HuH-7.5 (cell line): ENCODE measurements around the gene OLFML2B.
"Not testable (repeated sequence)": the region's sequence is repeated elsewhere in the genome, so short reads cannot be mapped to it uniquely, and the experiment has no call there.

Source experiments
- DNase-seq: peaks from one replicate; pipeline ENCODE4 v3.0.0; 2011; ENCODE audit warnings: low spot score

OLFML2B gene

GRCh38 chr1:162023547-162024501 is at the start of gene OLFML2B:
TSS of gene OLFML2B (minus strand) at chr1:162023869. CDS start at chr1:162023430, 439 bp downstream.
- DNase-seq = peak; percentile 58

DNA sequence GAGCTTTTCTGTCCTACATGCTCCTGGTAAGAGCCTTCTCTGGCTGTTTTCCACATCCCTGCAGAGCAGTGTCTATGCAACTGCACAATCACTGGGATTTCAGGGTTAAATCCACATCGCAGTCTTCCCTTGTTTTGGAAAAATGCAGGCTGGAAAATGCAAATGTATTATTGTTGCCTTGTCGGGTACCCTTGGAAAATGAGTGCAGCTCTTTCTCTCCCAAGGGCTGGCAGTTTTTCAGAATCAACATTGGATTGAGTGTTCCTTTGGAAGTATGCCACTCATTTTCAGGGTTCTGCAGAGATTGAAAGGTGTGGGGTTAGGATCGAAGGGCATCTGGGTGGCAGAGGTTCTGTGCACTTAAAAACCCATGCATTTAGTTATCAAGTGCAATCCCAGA is 49.1 kb upstream of the OLFML2B start:
- no peak for DNase-seq

- DNase-seq = no peak
Measured at GRCh38 chr1:162070825-162071224, 47.2 kb upstream of the OLFML2B start.

DNA sequence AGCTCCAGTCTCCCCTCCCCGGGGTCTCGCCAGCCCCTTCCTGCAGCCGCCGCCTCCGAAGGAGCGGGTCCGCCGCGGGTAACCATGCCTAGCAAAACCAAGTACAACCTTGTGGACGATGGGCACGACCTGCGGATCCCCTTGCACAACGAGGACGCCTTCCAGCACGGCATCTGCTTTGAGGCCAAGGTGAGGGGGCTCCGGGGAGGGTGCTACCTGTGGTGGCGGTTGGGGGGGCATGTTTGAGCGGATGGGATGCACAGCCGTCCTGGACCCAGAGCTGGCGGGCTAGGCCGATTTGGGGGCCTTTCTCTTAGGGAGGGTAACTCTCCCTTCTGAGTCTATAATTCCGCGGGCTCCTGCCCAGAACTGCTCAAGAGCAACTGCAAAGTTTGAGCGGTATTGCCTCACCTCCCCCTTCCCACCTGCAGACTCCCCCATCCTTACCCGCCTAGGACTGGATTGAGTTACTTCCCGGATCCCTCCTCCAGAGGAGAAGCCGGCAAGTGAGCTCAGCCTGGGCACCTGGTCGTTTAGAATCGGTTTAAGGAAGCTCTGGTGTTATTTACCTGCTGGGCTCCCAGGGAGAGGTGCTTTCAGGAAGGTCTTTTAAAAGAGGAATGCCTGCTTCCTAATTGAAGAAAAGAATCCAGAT is 46.6 kb upstream of the OLFML2B start:
- DNase-seq = no peak

GRCh38 chr1:162069334-162070093 is 45.8 kb upstream of the OLFML2B start, which contains the start of gene NOS1AP:
TSS of gene NOS1AP (plus strand) at chr1:162069691. CDS start at chr1:162070178, 487 bp downstream.
- peak; percentile 66 for DNase-seq

DNA sequence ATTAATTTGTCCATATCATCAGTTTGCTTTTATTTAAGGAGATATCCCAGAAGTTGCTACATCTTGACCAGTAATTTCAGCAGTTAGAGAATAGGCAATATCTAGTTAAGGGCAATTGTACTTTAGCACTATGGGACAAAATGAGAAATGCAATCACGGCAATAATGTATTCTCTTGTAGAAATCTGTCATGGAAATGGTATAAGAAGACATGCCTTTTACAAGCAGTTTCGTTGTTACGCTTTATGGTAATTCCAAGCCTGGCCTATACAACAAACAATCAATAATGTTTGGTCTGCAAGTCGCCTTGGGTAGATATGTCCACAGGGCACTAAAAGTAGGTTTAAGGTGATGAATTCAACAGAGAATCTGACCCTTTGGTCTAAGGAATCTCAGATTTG is 44.6 kb upstream of the OLFML2B start:
- DNase-seq = no peak

GRCh38 chr1:162067466-162067865 is 43.8 kb upstream of the OLFML2B start:
- no peak for DNase-seq

GRCh38 chr1:162066836-162067235 is 43.2 kb upstream of the OLFML2B start:
- not testable (repeated sequence) for DNase-seq

DNA sequence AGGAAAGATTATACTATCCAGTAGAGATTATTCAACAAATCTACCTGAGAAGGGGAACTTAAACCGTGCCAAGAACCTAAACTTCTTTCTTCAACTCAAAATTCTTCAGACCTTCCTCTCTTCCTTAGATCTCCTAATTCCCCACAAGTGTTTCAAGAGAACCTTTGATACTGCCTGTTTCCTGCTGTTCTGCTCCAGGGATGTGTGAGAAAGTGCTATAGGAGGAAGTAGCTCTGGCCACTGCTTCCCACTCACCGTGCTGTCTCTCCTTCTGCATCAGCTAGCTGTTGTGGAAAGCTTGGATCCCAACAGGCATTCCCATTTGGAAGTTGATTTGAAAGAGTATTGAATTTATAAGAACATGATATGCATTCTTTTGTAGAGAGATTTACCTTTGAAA is 41.3 kb upstream of the OLFML2B start:
- no peak for DNase-seq

DNA sequence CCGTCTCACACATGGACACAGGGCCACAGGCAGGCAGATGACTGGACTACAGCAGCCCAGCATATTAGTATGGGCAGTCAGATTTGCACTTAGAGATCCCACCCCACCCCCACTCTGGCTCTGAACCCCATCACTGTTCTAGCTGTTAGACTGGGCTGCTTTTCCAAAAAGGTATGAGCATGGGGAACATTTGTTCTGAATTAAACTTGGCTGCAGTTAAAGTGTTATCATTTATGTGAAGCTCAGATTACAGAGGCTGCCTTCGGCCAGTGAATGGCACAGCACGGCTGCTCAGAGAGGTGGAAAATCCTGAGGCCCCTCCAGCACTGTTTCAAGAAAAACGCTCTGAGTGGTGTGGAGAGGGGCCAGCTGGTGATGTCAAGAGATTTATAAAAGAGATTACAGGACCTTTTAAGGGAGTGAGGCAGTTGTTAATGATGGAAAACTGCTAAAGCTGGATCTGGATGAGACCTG is 38.9 kb upstream of the OLFML2B start:
- DNase-seq = no peak

DNA sequence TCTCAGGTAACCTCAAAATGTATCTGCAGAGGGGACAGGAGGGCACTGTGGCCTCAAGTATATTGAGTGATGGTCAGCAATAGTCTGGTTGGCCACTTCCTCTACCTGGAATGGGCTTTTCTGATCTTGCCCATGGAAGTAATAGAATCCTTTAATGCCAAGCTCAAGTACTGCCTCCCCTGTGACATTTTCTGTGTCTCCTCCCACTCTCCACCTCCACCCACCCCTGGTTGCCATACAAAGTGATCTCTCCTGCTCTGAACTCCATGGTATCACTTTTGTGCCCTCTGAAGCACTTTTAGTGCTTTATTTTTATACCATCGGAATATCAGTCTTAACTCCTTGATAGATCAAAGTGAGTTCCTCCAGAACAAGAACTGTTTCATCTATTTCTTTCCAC is 36.6 kb upstream of the OLFML2B start:
- DNase-seq = no peak

DNA sequence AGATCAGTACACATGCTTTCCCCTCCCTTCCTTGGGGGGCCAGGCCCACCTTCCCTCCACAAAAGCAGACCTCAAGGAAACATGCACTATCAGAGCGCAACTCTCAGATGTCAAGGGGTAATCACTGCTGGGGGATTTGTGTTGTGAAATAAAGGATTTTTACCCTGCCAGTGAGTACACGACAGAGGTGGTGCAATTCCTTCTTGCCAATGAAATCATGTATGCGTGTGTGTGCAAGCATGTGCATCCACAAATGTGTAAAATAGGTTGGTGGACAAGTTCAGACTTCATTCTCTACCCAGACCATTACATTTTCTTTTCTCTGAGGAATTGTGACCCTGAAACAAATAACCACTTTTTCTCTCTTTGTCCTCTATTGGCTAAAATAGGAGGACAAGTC is 36.1 kb upstream of the OLFML2B start:
- DNase-seq = no peak

- DNase-seq = no peak
Measured at GRCh38 chr1:162056579-162056978, 32.9 kb upstream of the OLFML2B start.

GRCh38 chr1:162056043-162056442 is 32.4 kb upstream of the OLFML2B start:
- no peak for DNase-seq

DNA sequence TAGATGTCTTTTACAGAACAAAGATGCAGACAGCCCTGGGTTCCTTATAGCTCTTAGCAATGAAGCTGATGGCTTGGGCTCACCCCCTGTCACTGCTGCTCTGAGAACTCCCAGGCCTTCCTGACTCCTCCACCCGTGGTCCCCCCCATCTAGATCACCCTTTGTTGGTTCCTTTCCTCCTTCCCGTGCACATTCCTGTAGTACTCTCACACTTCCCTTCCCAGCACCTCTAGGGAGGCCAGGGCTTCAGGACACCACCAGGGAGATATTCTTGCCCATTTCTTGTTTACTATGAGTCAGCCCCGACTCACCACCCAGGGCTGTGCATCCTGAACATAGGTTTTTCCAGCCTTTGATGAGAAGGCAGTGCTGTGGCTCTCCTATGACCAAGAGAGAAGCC is 31.4 kb upstream of the OLFML2B start:
- DNase-seq = no peak

- DNase-seq = not testable (repeated sequence)
Measured at GRCh38 chr1:162053949-162054348, 30.3 kb upstream of the OLFML2B start.

GRCh38 chr1:162046921-162047320 is 23.3 kb upstream of the OLFML2B start:
- DNase-seq = no peak

- DNase-seq = no peak
Measured at GRCh38 chr1:162042361-162042760, 18.7 kb upstream of the OLFML2B start.

- no peak for DNase-seq
Measured at GRCh38 chr1:162040657-162041056, 17.0 kb upstream of the OLFML2B start.

DNA sequence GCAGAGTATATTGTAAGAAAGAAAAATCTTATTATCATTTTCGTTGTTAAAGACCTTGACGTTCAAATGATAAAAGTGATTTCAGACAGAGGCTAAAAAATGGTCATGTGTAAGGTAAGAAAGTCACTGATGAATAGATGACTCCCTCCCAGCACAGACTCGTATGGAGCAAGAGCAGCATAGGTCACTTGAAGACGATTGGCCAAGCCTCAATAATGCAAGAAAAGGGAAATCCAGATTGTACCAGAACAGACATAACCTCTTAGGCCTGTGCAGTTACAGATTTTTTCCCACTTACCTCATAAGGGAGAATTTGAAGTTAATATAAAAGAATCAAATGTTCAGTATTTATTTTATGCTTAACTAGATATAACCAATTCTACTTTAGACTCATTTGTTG is 16.3 kb upstream of the OLFML2B start:
- DNase-seq = no peak

DNA sequence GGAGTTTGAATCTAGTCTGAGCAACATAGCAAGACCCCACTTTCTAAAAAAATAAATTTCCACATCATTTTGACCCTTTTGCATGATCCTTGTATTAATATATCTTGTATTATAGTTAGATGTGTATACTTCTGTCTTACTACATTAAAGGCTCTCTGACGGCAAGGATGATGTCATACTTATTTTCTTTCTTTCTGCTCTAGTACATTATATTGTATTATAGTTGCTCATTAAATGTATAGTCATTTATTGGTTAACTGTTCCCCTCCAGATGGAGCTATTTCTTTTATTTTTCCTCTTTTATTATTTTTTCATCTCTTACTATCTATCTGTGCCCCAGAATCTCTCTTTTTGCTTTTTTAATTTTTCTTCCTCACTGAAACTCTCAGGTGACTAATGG is 15.0 kb upstream of the OLFML2B start:
- DNase-seq = no peak

DNA sequence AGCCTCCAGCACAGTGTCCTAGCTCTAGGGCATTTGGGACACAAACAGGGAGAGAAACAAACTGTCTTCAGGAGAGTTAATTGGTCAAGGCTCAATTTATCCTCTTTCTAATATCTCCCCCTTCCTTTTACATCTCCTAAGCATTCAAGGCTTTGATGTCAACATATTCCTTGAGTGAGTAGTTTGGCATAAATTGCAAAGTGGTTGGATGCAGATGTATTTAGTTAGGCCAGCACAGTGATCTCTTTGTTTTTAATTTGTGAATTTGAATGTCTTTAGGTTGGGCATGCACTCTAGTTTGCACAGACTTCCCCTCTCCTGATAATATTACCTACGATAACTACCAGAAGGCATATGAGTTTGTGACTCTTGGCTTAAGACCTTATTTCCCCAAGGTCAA is 12.5 kb upstream of the OLFML2B start:
- DNase-seq = no peak
